CD4-positive, alpha-beta T cell treated with Interleukin-15 for 4 hours (primary cell): Measurements from ENCODE around the gene SMIM21.

Experiments
- DNase-seq: peaks from one replicate; pipeline ENCODE4 v3.0.0-alpha.2; 2020; ENCODE audit warnings: low spot score

SMIM21 gene

DNA sequence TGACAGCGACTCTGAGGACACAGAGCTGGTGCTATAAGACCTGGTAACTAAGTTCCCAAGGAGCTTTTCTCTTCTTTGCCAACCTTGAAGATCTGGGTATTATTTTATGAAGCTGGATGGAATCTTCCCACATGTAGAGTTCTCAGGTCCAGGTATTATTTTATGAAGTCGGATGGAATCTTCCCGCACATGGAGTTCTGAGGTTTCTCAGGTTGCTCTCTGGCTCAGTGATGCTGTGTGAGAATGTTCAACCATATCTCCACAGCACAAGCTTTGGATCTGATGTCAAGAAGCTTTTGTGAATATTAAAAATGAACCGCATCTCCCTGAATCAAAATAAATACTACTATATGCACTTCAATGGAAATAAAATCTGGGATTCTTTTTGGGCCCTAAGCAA, at the start of gene SMIM21:
TSS of gene SMIM21 (minus strand) at position 101 of the 400 bp plus-strand sequence. CDS start 140 bp downstream, outside the sequence.
- no peak for DNase-seq

DNA sequence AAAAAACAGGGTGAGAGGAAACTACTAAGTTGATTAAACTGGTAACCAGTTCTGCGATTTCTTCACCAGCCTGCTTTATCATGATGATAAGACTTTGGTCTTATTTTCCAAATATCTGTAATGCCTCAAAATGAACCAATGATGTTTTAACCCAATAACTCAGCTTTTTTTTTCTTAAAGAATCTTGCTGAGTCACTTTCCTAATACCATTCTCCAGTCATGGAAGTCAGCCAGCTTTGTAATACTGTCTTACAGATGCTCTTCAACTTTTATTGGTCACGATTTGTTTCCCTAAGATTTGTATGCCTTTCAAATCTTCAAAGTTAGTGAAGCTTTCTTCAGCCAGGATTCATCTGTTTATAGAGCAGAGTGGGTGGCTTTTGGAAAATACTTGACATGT, 47.7 kb upstream of the SMIM21 start:
- no peak for DNase-seq

DNA sequence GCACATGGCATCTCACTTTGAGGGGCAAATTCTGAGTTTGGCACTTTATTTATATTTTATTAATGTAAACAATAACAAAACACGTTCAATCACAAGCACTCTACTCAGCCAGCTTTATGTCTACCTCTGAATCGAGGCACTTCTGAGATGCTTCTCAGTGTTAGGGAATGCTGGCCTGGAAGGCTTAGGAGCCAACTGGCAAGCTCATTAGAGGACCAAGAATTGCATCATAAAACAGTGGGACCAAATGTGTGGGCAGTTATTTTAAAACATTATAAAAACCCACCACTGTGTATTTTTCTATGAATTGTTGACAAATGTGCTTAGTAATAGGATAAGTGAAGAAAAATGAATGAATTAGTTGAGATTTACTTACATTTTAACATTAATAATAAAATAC, 46.8 kb upstream of the SMIM21 start:
- no peak for DNase-seq

DNA sequence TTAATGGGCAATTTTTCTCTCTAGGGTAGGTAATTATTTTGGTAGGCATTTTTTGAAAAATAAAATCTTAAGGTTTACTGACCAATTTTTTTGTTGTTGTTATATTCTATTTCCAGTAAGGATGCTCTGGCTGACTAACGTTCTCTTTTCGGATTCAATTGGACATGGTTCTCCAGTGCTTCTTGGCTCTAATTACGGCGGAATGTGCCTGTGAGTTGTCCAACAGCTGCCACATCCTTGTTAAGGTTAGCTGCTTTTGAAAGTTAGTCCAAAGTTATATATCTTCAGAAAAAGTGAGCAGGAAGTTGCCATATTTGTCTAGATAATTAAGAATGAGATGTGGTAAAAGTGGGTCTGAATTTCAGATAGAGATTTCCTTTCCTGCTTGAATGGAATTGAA, 45.8 kb upstream of the SMIM21 start:
- DNase-seq = no peak

DNA sequence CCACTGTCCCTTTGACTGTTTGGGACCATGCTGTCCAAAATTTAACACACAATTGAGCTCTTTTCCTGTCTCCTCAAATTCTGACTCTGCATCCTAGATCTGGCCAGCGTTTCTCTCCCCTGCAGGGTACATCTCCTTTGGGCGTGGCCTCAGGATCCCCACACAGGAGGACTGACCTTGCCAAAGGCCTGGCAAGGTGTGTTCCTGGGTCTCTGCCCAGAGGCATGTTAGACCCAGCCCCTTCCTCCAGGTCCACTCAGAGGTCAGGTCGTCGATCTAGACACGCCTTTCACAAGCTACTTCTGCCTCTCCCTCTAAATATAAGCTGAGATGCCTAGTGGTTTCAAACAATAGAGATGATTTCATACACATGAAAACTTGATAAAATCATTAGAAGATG, 45.4 kb upstream of the SMIM21 start:
- no peak for DNase-seq

DNA sequence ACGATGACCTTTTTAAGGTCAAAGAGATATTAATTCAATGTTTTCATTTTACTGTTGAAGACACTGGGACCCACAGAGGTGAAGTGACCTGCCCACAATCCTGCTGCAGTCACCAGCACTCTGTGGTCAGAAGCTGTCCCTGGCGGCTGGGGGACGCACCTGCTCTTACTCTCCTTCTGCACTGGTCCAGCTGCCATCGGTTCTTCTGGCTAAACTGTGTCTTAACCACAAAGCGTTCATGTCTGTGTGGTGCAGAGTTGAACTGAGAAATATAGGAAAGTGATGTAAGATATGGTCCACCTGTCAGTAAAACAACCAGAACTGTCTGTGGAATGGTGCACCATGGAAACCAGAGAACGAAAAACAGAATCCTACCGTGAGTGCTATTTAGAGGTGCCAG, 44.9 kb upstream of the SMIM21 start:
- DNase-seq = no peak

DNA sequence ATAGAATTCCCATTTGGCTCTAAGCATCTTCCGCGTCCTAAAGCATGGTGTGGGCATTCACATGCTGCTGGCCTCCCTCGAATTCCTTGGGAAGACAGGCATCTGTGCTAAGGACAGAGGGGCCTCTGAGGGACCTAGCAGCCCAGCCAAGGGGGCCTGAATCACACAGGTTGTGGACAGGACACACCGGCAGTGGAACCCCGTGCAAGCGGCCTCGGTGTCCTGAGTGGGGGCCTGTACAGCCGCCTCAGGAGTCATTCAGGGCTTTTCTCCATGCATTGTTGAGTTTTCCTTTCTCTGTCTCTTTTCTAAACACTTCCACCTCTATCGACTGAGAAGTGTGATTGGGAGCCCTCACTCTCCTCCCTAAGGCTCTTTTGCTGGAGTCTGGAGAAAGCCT, 44.3 kb upstream of the SMIM21 start:
- DNase-seq = no peak

DNA sequence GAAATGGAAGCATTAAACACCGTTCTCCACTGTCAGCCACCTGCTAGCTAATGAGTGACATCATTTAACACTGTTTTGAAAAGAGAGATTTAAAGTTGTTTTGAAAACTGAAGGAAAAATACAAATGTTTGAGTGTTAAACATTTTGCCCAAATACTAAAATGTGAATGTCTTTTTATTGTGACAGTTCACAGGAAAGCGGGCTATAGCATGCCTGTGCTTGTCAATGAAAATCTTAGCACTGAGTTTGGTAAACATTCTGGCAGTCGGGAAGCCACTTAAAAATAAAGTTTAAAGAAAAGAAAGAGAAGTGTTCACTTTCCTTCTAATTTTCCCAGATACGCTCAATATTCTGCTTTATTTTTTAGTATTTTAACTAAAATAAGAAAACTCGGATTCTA, 40.3 kb upstream of the SMIM21 start:
- no peak for DNase-seq

DNA sequence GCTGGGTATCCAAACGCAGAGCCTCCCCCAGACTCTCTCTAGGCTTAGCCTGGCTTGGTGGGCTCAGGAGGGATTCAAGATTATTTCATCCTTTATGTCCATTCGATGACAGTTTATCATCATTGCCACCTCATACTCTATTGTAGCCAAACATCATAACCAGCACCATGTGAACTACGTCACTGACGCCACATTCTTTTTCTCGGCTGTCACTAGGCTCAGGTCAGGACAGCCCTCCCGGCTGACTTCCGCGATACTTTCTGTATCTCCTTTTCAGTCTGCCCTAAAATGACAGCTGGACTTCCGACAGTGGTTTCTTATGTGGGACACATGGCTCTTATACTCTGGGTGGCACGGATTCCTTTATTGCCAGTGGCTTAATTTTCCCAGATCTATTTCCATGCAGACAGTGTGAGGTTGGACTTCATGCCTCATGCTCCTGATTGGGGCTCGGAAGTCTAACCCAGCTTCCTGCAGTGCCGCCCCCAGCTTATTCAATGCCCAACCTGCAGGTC, 39.8 kb upstream of the SMIM21 start:
- no peak for DNase-seq

DNA sequence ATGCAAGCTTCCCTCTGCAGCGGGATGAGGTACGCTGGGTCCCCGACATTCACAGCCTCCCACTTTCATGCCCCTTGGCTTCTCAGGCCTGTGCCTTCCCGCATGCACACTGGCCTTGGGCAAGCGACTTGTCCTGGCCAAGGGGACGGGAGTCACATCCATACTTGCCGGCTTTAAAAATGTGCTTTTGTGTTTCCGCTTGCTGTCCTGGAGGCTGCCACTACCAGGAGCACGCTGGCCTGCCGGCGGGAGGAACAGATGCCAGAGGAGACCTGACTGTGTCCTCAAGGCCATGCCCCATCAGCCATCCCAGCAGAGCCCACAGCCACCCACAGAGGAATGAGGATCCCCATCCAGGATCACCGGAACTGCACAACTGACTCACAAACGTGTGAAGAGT, 36.9 kb upstream of the SMIM21 start:
- no peak for DNase-seq

DNA sequence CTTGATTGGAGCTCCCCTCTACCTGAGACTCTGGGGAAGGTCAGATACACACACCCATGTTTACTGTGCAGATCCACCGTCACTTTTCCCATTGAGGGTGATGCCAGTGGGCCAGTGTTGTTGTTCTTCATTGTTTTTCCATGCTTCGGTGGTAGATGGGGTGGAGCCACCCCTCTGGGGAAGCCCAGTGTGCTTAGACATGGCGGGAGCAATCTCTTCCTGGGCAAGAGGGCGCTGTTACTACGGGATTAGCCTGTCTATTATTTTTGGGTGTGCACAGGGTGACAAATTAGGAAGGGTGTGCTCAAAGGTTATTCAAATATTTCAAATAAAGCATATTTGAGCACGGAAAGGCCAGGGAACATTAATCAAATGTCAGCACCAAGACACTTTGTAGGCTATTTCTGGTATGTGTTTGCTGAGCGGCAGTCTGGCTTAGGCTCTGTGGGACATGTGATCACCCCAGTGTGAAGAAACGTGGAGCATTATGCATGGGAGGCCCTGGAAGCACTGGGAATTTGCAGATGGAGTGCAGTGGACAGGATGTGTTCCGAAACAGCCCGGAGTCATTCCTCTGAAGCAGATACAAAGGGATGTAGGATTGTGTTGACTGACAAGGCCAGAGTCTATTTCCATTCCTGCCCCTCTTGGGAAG, 34.8 kb upstream of the SMIM21 start:
- no peak for DNase-seq

DNA sequence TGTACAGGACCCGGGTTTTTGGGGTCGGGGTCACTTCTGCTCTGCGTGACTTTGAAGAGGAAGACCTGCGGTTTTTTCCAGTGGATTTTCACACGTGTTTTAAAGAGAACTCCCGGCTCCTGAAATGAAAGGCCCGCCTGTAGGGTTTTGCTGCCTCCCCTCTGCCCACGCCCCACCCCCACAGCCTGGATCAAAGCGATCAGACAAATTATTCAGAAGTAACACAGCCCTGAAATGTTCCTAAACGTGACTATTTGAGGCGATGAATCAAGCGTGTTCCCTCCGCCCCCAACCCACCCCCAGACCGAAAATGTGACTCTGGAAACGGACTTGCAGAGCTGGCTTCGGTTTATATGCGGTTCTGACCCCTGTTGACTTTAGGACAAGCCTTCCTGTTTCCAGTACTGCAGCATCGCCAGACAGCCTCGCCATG, 28.7 kb upstream of the SMIM21 start:
- no peak for DNase-seq

DNA sequence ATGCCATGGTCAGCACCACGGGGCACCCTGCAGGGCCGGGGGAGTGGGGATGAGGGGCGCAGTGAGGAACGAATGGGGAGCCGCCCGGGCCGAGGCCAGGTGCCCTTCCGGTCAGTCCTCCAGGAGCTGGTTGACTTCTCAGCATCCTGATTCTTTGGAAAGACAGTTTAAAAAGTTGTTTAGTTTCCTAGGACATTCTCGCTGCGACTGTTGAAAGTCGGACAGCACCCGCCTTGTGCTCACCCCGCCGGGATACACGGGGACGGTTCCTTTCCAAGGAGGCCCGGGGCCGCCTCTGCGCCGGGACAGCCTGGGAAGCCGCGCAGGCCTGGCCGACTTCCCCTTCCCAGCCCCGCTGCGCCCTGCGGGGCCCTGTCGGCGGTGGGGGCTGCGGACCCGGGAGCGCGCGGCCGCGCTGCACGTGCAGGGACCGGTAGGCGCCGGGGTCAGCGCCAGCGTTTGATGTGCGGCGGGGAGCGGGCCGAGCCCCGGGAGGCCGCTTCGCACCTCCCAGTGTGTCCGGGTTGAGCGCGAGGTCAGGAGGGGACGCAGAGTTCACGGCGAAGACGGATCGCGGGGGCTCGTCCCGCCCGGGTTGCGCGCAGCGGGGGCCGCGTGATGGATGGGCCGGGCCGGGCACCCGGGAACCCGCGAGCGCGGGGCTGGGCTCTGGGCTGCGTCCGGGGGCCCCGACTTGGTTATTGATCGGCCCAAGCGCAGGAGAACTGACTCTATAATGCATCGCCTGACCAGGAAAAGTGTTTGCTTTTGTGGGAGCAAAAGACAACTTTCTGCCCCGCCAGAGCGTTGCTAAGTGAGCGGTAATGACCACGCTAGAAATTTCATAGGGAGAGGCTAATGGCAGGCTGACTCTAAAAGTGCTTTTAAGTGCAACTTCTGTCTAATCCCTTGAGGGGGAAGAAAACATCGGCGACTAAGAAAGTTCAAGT, 28.0 kb upstream of the SMIM21 start:
- no peak for DNase-seq

DNA sequence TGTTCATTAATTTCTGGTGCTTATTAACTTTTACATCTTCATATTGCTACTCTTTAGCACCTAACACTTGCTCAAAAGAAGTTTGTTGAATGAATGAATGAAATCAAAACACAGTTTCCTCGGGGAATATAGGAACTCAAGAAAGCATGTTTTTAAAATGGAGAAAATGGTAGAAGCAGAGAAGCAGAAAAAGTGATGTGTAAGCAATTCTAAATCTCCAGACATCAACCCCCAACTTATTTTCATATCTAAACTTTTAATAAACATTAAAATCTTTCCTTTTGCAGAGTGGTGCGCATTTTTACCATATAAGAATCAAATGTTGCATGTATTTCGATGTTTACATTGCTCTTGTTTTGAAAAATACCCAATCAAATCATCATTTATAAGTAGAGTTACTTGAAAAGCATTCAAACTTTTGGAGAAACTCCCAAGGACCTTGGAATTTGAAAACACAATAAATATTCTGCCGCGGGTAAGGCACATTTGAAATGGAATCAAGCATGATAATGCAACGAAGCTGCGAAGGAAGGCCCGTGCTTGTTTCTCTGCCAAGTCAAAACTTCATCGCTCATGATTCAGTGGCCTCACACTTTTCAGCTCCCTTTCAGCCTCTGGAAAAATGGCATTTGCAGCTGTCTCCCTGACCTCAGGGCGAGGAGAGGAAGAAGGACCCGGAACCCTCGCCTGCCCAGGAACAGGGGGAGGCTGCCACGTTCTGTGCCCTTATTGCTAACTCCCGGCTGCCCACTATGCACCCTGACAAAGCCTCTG, 26.7 kb upstream of the SMIM21 start:
- no peak for DNase-seq

DNA sequence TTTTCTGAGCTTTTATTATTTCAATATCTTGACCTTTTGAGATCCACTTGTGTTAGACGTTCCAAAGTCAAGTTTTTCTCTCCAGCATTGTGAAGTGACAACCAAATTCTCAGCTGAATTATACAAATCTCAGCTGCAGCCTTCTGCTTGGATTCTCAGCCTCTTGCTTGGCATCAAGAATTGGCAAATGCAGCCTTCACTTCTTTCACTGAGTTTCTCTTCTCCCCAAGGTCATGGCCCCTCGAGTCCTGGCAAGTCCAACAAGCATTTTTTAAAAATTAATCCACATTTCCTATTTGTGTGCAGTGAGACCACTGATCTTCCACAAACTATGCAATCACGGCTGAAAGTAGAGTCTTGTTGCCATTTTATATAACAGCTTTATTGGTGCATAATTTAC, 23.4 kb upstream of the SMIM21 start:
- no peak for DNase-seq

DNA sequence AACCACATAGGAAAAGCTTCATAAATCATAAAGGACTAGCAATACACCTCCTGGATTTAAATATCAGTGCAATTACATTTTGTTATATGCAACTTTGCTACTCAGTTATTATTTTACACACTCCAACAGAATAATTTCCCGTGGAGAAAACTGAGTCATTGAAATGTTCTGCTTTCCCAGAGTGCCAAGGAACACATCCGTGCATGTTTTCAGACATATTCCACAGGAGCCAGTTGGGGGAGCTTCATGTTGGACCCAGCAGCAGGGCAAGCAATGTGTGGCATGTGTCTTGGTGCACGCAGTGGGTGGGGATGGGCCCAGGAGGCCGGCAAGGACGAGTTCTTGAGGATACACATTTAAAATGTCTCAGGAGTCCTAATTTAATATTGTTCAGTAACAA, 14.4 kb upstream of the SMIM21 start:
- no peak for DNase-seq

DNA sequence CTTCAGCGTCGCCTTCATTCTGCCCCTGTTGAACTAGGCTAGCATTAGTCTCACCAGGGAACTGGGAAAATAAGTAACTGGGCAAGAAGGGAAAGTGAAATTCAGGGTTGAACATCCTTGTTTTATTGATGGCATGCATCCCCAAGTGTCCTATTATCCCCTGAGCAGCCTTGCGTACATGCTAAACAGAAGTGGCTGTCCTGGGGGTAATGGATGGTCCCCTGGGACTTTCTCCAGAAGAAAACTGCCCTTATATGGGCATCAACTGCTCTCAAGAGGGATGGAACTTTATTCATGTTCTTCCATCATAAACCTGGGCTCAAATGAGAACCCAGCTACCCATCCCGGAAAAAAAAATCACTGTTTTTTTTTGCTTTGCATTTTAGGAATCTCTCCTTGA, 11.8 kb upstream of the SMIM21 start:
- no peak for DNase-seq

DNA sequence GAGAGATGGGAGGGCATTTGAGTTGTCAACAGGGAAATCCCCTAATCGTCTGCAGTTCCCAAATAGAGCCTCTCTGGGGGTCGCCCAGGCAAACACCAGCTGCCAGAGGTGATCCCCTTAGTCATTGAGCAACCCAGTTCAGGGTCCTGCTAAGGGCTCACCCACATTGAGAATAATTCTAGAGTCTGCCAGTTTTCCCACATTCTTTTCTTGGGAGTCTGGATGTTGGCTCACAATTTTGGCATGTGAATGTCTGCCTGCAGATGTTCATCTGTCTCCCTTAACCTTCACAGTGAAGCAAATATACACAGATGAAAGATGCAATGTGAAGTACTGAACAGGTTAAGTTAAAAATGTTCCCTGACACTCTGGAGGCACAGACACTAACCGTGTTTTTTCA, 11.4 kb upstream of the SMIM21 start:
- DNase-seq = no peak

DNA sequence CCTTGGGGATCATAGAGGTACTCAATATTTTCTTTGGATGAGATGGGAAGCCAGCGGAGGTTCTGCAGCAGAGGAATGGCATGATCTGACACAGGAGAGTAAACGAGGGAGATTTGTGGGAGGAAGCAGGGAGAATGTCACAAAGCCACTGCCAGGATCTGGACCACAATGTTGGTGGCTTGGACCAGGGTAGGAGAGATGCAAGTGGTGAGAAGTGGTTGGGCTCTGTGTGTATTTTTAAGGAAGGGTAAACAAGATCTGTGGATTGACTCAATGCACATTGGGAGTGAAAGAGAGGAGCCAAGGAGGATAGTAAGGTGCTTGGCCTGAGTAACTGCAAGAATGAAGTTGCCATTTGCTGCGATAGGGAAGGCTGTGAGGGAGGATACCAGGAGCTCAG, 10.5 kb upstream of the SMIM21 start:
- no peak for DNase-seq

DNA sequence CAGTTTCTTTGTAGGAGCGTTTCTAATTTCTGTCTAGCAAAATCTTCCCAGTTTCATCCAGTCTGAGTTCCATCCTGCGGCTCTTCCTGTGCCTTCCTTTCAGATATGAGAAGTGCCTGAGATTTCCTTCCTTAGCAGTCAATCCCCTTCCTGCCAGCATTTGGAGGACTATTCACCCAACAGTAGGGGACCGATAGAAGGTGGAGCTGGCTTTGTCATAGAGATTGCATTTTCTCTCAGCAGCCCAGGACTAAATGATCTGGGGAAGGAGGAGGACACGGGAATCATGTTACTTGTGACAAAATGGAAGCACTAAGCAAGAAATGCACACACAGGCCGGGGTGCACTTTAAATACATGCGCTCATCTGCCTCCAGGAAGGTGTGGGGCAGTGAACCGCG, 5.6 kb upstream of the SMIM21 start:
- no peak for DNase-seq

DNA sequence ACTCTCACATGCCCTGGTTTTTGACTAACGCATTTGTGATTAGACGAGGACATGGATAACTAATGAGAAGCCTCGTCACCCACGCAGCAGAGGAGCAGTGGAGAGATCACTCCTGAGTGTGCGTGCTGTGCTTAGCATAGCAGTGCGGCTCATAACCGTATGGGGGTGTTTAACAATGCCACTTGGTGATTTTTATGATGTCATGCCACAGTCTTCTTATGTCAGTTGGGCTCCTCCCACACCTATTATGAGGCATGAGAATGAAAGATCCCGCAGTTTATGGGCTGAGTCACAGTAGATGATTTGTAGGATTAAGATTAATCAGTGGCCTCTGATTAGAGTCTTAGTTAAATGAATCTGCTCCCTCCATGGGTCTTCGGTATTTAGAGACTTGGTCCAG, 2.5 kb upstream of the SMIM21 start:
- DNase-seq = no peak

DNA sequence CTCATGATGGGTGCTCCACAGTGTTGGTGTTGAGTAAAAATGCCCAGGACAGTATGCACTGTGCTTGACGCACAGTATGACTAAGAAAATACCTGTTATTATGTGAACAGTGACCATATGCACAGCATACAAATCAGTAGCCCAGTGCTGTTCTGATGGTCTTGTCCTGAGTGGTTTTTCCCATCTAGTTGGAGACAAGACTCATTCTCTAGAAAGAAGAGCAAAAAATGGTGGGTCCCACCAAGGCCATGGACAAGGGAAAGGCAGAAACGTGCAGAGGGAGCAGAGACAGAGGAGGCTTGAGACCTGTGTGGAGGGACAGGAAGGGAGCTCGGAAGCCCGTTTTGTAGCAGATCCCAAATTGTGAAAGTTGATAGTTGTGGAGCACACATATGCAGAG, 987 bp upstream of the SMIM21 start:
- no peak for DNase-seq
